SH-SY5Y (cell line): ENCODE data around the gene NSUN2.

Source experiments
- GATA2 ChIP-seq: IDR thresholded peaks from 2 replicates; pipeline ENCODE4 v1.6.1; 2011; ENCODE audit warnings: mild to moderate bottlenecking, low read depth, low read length
- GATA3 ChIP-seq: IDR thresholded peaks from 2 replicates; pipeline ENCODE4 v1.6.1; 2011; ENCODE audit warnings: low read depth, mild to moderate bottlenecking, low read length, moderate library complexity

The NSUN2 gene

DNA sequence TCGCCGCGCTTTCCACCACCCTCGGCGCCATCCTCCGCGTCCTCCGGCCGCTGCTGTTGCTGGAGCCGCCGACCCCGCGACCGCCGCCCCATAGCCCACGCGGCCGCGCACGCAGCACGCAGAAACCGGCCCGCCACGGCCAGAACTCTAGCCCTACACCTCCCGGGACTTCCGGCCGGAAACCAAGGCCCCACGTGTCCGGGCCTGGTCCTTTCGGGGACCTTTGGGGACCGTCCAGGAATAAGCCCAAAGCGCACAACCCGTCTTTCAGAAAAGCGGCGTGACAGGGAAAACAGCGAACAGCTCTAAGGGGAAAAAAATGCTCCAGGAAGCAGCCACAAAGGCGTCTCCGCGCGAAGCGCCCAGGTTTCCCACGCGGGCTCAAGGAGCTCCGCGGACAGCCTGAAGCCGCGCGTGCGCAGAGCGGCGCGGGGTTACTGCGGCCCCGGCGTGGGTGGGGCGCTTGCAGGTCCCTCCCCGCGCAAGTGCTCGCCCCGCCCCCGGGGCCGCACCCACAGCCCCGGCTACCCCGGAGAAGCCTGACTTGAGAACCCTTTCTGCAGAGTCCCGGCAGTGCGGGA lies at the start of gene NSUN2, which contains the start of gene SRD5A1:
TSS of gene NSUN2 (minus strand) at position 157 of the 581 bp plus-strand sequence. CDS start at position 92, 65 bp downstream.
TSS of gene SRD5A1 (plus strand) at position 553 of the 581 bp plus-strand sequence. CDS start 137 bp downstream, outside the sequence.
- TF ChIP-seq GATA3: no peak

DNA sequence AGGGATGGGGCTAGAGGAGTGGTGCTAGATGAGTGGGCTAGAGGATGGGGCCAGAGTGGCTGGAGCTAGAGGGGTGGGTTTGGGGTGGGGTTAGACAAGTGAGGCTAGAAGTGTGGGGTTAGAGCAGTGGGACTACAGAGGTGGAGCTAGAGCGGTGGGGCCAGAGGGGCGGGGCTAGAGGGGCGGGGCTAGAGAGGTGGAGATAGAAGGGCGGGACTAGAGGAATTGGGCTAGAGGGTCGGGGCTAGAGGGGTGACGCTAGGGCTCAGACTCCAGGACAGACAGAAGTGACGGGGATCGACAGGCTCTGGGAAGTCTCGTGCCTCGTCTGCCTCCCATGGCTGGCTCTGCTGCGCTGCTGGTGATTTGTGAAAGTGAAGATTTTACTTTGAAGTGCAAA lies 49.4 kb upstream of the NSUN2 start:
- TF ChIP-seq GATA3: no peak
- TF ChIP-seq GATA2: no peak

DNA sequence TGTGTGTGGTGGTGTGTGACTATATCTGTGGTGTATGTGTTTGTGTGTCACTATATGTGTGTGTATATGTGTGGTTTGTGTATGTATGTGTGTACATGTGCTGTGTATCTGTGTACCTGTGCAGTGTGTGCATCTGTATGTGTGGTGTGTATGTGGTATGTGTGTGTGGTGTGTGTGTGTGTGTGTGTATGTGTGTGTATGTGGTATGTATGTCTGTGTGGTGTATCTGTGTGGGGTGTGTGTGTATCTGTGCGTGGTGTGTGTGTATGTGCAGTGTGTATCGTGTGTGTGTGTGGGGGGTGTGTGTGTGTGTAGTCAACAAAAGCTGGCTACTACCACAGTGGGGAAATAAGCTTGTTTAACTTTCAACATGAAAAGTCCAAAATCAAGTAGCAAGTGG lies 48.8 kb upstream of the NSUN2 start:
- TF ChIP-seq GATA2 (no peak), GATA3 (no peak)

DNA sequence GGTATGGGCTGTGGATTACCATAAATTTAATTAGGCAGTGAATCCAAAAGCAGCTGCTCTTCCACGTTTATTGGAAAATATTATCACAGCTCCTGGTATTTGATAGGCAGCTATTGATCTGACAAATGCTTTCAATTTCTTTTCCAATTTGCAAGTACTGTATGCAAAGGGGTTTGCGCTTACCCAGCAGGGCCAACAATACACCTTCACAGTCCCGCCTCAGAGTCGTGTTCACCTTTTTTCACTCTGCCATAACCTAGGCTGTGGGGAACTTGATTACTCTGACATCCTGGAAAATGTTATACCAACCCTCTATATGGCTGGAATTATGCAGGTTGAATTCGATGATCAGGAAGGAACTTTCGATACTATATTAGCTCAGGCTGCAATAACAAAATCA lies 48.1 kb upstream of the NSUN2 start:
- TF ChIP-seq GATA3 (no peak), GATA2 (no peak)

DNA sequence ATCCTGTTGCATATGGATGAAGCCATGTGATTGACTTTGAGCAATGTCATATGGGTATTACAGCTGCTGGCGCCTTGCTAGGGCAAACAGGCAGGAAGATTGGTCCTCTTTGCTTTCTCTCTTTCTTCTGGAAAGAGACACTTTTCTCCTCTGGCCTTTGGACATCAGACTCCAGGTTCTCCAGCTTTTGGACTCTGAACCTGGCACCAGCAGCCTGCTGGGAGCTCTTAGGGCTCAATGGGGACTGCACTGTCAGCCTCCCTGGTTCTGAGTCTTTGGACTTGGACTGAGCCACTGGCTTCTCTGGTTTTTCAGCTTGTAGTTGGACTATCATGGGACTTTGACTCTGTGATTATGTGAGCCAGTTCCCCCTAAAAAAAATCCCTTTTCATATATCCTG lies 45.5 kb upstream of the NSUN2 start:
- no peak for TF ChIP-seq GATA2

DNA sequence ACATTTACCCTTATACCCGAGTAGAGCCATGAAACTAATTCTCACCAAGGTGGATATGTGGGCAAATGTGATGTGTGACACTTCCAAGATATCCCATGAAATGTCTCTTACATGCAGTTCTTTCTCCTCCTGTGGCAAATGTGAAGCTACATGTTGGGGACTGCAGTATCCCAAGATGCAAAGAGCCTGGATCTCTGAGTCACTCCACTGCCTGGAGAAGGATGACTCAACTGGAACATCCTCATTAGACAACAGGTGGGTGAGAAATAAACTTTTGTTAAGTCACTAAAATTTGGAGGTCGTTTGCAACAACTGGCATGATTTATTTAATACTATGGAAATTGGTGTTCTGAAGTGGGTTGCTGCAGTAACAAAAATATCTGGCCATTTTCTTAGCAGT lies 43.9 kb upstream of the NSUN2 start:
- TF ChIP-seq GATA2 (no peak), GATA3 (no peak)

DNA sequence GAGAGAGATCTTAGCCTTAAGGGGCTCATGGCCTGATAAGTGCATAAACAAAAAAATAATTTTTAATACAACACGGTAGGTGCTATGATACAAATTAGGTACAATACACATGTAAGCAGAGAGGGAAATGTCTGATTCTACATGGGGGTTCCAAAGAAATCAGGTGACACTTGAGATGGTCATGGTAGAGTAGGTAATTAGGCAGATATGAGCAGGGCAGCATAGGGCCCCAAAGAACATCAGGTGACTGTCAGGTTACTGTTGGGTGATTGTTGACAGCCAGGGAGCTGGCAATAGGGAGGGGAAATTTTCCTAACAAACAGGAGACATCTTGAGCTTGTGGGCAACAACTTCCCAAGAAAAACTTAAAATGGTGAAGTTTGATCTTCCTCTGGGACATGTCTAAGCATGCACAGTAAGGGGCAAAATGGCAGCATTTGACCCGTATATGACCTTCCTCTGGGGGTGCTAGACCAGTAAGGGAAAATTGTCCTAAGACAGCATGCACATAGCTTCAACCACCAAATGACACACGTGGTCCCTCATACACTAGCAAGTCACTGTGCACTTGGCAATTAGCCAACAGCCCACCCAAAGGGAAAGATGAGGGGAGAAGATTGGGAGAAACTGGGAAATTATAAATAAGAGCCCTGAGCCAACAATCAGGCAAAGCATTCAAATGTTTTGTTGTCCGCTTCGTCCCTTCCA lies 43.1 kb upstream of the NSUN2 start:
- TF ChIP-seq GATA2: no peak
- TF ChIP-seq GATA3: no peak

DNA sequence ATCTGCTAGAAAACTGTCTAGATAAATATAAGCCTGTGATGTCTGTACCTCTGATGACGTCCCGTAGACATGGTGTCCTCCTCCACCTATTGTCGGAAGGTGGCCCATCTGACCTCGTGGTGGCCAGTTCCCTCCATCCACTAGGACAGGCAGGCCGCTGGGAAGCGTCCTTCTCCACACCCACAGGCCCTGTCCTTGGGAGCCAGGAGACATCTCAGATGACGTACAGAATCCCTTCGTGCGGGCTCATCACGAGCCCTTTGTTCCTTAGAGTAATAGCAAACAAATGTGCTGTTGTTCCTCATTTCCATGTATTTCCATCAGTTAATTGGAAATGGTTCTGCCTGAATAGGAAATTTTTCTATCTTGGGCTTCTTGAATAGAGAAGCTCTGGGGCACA lies 42.0 kb upstream of the NSUN2 start:
- TF ChIP-seq GATA3 (no peak), GATA2 (no peak)

DNA sequence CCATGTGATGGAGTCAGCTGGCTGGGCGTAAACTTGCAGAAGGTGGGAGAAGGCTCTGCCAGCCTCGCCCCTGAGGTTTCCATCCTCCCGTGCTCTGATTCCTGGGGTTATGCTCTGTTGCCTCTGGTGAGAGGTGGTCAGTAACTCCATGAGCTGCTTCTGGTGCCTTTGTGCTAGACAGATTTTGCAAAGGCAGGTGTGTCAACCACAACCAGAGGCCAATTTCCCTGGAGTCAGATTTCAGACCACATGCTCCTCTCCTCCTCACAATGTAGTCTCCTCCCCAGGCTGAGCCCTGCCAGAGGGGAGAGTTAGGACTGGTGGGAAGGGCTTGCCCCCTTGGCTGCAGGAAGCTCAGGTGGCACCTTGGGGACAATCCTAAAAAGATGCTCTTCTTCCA lies 41.6 kb upstream of the NSUN2 start:
- no peak for TF ChIP-seq GATA3
- TF ChIP-seq GATA2: no peak

DNA sequence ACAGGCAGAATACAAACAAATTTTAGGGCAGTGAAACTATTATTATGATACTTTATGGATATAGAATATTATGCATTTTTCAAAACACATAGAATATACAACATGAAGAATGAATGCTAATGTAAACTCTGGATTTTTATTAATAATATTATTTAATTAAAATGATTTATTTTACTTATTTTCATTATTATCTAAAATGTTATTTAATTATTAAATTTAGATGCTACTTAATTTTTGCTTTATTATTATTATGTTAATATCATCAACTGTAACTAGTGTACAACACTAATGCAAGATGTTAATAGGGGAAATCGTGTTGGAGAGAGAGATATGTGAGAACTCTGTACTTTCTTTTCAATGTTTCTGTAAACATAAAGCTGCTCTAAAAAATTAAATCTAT lies 41.1 kb upstream of the NSUN2 start:
- no peak for TF ChIP-seq GATA2
- no peak for TF ChIP-seq GATA3

DNA sequence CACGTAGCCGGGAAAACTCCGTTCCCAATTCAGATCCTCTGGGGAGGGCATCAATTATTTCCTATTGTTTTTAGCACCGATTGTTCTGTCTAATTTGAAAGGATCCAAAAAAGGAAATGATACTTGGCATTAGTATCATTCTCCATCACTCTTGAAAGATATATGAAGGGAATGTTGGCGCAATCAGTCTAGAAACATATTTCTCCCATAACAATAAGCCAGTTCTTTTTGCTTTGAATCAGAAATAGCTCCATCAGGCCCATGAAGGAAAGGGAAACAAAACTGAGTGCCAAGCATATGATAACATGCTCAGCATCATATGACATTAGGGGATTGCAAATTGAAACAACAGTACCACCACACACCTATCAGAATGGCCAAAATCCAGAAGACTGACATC lies 40.2 kb upstream of the NSUN2 start:
- TF ChIP-seq GATA2 (no peak), GATA3 (no peak)

DNA sequence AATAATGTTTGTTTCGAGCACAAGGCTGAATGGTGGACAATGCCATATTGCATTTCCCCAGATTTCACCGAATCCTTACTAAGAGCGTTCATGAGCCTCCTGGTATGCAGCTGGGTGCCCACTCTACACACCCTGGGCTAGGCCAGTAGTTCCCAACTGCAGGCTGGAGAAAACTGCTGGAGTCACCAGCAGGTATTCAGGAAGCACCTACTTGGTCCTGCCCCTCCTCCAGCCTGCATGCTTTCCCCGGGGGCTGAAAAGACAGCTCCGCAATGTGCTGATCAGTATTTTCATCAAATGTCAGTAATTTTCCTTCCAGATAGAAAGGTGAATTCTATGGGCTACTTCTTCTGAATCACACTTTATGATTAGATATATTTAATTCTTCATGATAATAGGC lies 34.8 kb upstream of the NSUN2 start:
- no peak for TF ChIP-seq GATA3
- TF ChIP-seq GATA2: no peak

DNA sequence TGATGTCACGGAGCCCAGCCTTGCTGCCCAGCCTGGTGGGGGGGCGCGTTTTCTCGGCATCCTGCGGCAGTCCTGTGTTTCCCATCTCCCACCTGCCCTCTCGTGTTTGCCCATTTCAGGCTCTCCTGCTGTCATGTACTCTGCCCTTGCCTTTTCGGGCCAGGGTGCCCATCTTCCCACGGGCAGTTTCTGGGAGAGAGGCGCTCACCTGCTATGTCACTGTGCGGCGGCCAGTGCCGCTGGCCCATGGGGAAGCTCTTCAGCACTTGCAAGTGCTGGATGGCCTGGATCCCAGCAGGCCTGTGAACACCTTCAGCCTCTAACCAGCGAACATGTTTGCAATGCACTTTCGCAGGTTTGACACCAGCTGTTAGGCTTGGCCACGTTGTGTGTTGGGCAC lies 33.9 kb upstream of the NSUN2 start:
- no peak for TF ChIP-seq GATA3
- TF ChIP-seq GATA2: no peak

DNA sequence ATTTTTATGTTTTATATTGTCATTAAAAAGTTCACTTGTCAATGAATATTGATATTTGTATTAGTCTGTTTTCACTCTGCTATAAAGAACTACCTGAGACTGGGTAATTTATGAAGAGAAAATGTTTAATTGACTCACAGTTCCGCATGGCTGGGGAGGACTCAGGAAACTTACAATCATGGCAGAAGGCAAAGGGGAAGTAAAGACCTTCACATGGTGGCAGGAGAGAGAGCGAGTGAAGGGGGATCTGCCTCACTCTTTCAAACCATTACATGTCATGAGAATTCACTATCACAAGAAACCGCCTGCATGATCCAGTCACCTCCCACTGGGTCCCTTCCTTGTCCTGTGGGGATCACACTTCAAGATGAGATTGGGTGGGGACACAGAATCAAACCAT lies 27.8 kb upstream of the NSUN2 start:
- TF ChIP-seq GATA2: no peak
- no peak for TF ChIP-seq GATA3

DNA sequence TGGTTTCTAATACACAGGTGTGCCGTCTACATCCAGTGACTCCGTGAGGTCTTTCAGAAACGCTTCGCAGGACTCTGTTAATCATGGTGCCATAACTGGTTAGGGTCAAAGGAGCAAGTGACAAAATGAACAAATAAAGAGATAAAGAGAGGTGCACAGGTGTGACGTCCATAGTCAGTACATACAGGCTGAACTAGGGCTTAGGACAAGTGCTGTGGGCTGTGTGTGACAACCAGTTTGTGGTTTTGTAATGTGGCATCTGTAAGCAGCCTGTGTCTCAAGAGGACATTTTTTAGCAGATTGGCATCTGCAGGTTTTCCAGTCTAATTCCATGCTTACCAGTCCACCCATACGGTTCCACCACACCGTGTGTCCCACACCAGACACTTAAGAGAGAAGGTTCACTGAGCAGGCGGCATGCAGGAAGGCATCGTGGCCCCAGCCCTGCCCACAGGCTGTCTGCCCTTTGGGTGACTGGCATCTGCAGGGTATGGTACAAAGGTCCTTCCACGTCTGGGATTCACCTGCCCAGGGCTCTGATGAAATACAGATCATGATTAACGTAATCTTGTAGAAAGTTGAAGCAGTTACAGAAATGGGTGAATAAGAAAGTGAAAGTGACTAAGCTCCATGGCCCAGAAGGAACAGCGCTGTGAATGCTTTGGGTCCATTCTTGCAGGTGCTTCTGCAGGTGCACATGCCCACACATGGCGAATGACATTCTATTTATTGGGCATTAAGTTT lies 27.3 kb upstream of the NSUN2 start:
- no peak for TF ChIP-seq GATA2
- TF ChIP-seq GATA3: no peak

DNA sequence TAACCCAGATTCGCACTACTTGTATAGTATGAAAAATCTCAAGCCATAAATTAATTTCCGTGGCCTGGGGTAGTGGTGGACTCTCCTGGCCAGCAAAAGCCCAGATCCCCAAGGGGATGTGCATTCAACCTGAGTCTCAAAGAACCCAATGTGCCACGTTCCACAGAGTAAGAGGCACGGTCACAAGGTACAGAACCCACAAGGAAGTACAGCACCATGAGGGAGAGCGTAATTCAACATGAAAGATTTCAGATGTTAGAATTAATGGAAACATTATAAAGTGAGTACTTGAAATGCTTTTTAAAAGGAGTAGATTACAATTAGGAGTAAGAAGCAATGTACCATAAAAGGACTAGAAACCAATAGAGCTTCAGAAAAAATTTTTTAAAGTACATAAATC lies 23.8 kb upstream of the NSUN2 start:
- TF ChIP-seq GATA2 (no peak), GATA3 (no peak)
